Renal cortex interstitium (tissue), 15 donors: ENCODE results near the gene ABTB1. TPM values are rescaled to one million over a fixed set of nuclear protein-coding genes. Genes with fewer than 3 reads are reported as not detected.
A peak's percentile ranks its signal among the peaks of the same experiment; 100 is the strongest.

ENCODE experiments used
- DNase-seq, 11 donors: peaks; one replicate each; pipeline ENCODE4 v3.0.0-alpha.2; 2013; ENCODE audit warnings: low read depth in 9 of 11, low spot score in 4 of 11; ENCODE audit errors: extremely low read depth in 1 of 11
- long read RNA-seq, 16 experiments: transcript quantifications; one replicate each; lab custom pipeline, GENCODE V29; 2026
- polyA plus RNA-seq, 3 donors: library from polyadenylated mRNA; unstranded; fragments of 120-200 nt; gene quantifications; one replicate each; pipeline ENCODE4 v1.2.1, GENCODE V29; 2013; ENCODE audit not compliant: insufficient read length in 3 of 3

ABTB1 gene
- 10 to 100 TPM; 19.2 to 26.9 (median 24.7) TPM for polyA plus RNA-seq
- long read RNA-seq, donor 1, partial matches to known transcripts: 0 of 2 reads
- long read RNA-seq, donor 1, other reads (novel, unspliced or antisense): 0 of 2 reads
- long read RNA-seq, donor 2, transcript ABTB1-201 (12 exons, 1,965 nt): major isoform, 6 of 7 reads
- long read RNA-seq, donor 2, partial matches to known transcripts: 0 of 7 reads
- long read RNA-seq, donor 2, other reads (novel, unspliced or antisense): 0 of 7 reads
- long read RNA-seq, donor 3, partial matches to known transcripts: 0 of 3 reads
- long read RNA-seq, donor 3, other reads (novel, unspliced or antisense): 0 of 3 reads
- long read RNA-seq, donor 4, partial matches to known transcripts: 0 of 3 reads
- long read RNA-seq, donor 4, other reads (novel, unspliced or antisense): 0 of 3 reads
- long read RNA-seq, donor 5: 0 reads
- long read RNA-seq, donor 6: 0 reads
- long read RNA-seq, donor 7, partial matches to known transcripts: 0 of 3 reads
- long read RNA-seq, donor 7, other reads (novel, unspliced or antisense): 0 of 3 reads
- long read RNA-seq, donor 8, full-length matches to known transcripts: 8 of 8 reads
- long read RNA-seq, donor 8, partial matches to known transcripts: 0 of 8 reads
- long read RNA-seq, donor 8, other reads (novel, unspliced or antisense): 0 of 8 reads
- long read RNA-seq, donor 9, partial matches to known transcripts: 0 of 7 reads
- long read RNA-seq, donor 9, other reads (novel, unspliced or antisense): 0 of 7 reads
- long read RNA-seq, donor 10, partial matches to known transcripts: 0 of 3 reads
- long read RNA-seq, donor 10, other reads (novel, unspliced or antisense): 0 of 3 reads
- long read RNA-seq, donor 11, partial matches to known transcripts: 0 of 8 reads
- long read RNA-seq, donor 11, other reads (novel, unspliced or antisense): 0 of 8 reads
- long read RNA-seq, donor 12, partial matches to known transcripts: 0 of 1 reads
- long read RNA-seq, donor 12, other reads (novel, unspliced or antisense): 0 of 1 reads
- long read RNA-seq, donor 13, partial matches to known transcripts: 0 of 12 reads
- long read RNA-seq, donor 13, other reads (novel, unspliced or antisense): 0 of 12 reads
- long read RNA-seq, donor 14, partial matches to known transcripts: 0 of 4 reads
- long read RNA-seq, donor 14, other reads (novel, unspliced or antisense): 0 of 4 reads
- long read RNA-seq, donor 15, partial matches to known transcripts: 0 of 1 reads
- long read RNA-seq, donor 15, other reads (novel, unspliced or antisense): 0 of 1 reads
- long read RNA-seq, donor 16, transcript ABTB1-201 (12 exons, 1,965 nt): major isoform, 10 of 21 reads
- long read RNA-seq, donor 16, transcript ABTB1-208 (12 exons, 1,915 nt): minor isoform, 7 of 21 reads
- long read RNA-seq, donor 16, partial matches to known transcripts: 0 of 21 reads
- long read RNA-seq, donor 16, other reads (novel, unspliced or antisense): 0 of 21 reads

DNA sequence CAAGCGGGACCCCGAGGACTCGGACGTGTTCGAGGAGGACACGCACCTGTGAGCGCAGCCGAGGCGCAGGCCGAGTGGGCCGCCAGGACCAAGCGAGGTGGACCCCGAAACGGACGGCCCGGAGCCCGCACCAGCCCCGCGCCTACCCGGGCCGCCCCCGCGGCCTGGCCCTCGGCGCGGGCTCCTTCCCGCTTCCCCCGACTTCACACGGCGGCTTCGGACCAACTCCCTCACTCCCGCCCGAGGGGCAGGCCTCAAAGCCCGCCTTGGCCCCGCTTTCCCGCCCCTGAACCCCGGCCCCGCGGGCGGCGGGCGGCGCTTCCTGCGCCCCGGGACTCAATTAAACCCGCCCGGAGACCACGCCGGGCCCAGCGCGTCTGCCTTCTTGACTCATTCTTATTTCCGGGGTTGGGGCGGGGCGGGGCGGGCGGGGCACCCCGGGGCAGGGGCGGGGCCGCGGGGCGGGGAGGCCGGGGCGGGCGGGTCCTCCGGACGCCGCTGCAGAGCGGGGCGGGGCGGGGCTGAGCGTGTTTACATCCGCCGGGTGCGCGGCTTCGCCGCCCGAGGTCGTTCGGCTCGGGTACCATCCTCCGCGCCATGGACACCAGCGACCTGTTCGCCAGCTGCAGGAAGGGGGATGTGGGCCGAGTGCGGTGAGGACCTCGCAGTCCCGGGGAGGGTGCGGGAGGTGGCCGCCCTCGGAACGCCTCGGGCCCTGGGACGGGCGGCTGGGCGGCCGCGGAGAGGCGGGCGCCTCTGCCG is at the start of gene ABTB1:
Gene ABTB1 (plus strand): TSS at position 524 of the 762 bp plus-strand sequence. CDS start 74 bp downstream, at position 598.
- peak in 6 of 11 donors; percentile 40 to 70 (median 66) for DNase-seq

DNA sequence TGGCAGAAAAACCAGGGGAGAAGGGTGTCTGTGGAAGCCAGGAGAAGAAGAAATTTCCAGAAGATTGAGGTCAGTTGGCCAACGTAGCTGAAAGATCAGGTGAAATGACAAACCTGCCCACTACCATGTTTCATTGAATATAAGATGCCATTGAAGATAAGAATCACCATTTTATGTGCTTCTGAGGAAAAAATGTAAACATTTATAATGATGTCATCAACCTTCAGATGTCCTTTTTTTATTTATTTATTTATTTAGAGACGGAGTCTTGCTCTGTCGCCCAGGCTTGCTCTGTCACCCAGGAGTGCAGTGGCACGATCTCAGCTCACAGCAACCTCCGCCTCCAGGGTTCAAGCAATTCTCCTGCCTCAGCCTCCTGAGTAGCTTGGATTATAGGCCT is 48.7 kb upstream of the ABTB1 start:
- no peak for DNase-seq

DNA sequence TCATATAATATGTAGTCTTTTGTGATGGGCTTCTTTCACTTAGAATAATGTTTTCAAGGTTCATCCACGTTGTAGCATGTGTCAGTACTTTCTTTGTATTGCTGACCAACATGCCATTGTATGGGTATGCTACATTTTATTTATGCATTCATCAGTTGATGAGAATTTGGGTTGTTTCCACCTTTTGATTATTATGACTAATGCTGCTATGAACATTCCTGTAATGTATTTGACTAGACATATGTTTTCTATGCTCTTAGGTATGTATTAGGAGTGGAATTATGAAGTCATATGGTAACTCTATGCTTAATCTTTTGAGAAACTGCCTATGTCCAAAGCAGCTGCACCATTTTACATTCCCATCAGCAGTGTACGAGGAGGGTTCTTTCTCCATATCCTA is 46.9 kb upstream of the ABTB1 start:
- no peak for DNase-seq

DNA sequence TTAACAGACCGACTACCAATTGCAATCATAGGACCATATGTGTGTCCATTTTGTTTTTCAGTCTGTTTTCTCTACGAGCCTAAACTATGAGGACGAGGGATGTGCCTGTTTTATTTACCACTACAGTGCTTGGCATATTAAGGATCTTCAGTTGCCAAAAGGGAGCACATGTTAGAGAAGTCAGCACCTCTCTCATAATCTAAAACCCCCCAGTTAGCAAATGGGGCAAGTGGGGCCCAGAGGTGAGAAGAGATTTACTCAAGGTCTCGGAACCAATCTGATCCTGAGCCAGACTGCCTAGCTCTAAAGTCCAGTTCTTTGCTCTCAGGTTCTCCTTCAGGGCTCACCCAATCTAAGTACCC is 44.3 kb upstream of the ABTB1 start:
- no peak for DNase-seq

DNA sequence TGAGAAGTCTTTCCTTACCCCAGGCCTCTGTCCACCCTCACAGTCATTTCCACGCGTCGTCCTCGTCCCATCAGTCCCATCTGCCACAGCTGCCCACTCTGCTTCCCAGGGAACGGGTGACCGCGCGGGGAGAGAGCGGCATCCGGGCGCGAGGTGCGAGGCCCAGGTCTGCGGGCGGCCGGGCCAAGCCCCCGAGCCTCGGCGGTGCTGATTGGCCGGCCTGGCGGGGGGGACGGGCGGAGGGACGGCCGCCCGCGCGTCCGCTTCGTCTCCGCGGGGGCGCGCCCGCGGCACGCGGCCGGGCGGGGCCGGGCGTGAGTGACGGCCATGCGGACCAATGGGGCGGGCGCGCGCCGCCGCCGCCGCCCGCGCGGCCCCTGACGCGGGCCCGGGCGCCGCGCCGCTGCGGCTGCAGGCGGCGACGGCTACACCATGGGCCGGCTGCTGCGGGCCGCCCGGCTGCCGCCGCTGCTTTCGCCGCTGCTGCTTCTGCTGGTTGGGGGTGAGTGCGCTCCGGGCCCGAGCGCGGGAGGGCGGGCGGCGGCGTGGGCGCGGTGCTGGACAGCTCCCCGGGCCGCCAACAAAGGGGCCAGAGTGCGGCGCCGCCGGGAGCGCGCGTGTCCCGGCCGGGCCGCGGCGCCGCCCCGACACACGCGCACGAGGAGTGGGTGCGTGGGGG is 43.8 kb upstream of the ABTB1 start, which contains the start of gene PODXL2:
Gene PODXL2 (plus strand): TSS at position 398 of the 679 bp plus-strand sequence. CDS start 35 bp downstream, at position 433.
- peak in 6 of 11 donors; percentile 38 to 60 (median 56) for DNase-seq

DNA sequence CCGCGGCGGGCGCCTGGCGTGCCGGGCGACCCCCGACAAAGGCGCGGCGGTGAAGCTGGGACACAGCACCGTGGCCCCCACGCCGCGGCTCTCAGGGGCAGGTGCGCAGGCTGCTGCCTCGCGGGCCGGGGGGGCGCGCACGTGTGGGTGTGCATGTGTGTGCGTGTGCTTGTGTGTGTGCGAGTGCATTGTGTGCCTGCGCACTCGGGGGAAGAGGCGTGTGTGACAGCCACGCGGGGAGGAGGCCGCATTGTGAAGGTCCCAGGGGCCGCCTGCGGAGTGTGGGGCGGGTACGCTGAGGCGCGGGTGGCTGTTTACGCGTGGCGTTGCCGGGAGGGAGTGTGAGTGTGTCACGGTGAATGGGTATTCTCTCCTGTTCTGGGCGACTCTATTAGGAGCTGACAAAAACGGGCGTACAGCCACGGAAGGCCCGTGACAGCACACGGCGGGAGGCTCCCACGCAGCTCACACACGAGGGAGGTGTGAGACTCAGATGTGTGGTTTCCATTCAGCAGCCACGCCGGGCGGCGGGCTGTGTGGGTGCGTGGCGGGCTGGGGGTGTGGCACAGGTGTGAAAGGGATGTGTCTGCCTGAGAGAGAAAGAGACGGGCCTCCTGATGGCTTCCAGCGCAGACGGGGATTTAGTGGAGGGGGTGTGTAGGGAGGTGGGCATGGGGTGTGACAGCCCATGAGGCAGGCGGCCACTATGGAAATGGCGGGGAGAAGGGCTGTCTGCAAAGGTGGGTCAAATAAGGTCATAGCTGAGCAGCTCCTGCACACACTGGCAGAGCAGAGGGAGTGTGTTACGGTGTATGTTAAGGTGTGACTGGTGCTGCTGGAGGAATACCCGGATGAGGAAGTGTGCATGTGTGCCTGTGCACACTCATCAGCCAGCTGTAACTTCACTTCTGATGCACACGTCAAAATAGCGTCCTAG is 43.0 kb upstream of the ABTB1 start:
- DNase-seq: no peak

DNA sequence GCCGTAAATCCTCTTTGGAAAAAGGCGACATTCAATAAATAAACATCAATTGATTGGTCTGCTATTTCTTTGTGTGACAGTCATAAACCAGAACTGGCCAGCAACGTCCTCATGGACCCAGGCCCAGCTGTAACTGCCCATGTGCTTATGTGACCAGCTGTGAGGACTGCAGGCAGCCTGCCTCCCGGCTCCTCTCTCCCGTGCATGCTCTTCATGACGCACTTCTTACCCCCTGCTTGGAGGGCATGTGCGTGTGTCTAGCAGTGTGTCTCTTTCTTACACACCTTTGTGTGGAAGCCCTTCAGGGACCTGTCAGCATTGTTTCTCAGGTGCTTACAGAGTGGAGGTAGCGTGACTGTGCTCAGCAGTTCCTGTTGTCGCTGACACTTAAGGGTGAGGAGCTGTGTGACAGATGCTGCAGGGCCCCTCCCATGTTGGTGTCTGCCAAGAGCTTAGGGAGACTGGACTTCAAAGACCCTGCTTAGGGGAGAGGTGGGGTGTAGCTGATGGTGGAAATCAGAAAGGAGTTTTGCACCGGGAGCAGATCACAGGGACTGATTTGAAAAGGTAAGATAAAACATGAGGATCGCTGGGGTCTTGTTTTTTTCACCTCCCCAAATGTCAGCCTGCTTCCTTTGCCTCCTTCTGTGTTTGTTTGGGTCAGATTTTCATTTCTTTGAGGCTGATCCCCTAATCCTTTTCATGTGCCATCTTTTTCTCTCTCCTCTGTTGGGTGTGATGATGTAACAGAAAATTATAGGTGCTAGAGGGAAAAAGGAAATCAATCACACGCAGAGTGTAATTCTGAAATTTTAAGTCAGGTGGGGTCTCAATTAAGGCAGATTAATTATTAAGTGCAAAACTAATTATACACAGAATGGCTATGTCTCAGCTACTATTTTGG is 41.7 kb upstream of the ABTB1 start:
- DNase-seq: no peak

DNA sequence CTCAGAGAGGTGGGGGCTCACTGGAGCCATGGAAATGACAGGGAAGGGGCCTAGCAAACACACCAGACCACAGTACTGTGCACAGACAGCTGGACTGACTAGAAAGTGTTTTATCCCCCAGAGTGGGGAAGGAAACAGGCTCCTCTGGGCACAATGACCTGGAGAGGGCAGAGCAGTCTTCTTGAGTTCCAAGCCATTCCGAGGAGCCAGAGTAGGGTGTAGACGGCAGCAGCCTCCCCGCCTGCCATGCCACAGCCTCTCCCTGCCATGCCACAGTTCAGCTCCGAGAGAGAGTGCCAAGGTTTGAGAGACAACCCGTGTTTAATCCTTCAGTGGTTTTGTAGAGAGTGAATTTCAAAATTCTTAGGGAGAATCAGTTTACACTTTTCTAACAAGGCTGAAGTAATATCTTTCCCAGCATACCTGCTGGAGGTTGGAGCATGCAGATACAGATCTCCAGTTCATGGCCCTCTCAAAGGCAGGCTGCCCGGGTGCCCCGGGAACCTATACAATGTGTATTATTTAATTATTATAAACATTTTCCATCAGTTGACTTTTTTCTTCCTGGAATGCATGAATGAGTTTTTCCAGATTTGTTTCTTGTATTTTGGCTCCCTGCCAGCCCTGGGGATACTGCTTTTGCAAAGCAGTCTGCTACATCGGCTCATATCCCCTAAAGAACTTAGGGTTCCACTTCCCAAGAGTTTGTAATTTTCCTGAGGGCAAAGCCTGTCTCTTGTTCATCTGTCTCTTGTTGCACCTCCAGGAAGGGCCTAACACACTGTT is 40.5 kb upstream of the ABTB1 start:
- no peak for DNase-seq

DNA sequence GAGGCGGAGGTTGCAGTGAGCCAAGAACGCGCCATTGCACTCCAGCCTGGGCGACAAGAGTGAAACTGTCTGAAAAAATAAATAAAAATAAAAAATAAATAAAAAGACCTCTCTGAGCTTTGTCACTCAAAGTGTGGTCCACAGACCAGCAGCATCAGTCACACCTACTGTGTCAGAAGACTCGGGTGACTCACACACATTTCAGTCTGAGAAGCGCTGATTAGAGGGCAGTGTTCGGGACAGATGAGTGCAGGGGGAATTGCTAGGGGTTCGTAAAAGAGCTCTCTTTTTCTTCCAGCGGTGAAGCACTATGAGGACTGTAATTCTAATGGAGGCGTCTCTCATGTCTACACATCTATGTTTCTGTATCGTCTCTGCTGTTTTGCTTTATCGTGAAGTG is 38.1 kb upstream of the ABTB1 start:
- no peak for DNase-seq

DNA sequence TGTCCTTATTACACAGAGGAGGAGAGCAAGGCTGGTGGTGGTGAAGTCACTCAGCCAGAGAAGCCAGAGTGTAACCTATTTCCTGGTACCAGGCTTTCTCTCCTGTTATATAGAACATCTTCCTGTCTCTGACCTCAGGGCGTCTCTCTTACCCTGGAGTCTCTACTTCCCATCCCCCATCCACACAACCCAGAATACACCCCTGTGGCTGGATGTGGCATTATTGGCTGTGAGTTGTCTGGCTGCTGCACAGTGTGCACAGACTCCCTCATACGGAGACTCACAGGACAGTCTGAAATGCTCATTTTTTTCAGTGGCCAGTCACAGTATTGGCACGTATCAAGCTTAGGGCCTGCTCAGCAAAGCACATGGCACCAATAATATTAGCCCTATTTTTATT is 35.2 kb upstream of the ABTB1 start:
- no peak for DNase-seq

DNA sequence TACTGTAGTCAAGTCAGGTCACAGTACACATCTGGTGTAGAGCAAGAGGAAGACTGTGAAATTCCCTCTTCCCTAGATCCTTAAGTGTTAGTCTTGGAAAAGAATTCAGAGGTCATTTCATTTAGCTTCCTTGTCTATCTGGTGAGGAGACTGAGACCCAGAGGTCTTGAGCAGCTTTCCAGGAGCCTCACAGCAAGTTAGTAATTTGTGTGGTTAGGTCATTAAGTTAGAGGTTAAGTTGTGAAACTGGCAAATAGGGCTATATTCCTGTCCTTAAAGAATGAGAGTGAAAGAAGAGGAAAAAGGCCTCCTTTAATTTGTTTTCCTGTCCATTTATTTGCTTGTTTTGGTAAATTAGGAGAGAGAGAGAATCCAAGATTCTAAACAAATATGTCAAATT is 34.8 kb upstream of the ABTB1 start:
- DNase-seq: no peak

DNA sequence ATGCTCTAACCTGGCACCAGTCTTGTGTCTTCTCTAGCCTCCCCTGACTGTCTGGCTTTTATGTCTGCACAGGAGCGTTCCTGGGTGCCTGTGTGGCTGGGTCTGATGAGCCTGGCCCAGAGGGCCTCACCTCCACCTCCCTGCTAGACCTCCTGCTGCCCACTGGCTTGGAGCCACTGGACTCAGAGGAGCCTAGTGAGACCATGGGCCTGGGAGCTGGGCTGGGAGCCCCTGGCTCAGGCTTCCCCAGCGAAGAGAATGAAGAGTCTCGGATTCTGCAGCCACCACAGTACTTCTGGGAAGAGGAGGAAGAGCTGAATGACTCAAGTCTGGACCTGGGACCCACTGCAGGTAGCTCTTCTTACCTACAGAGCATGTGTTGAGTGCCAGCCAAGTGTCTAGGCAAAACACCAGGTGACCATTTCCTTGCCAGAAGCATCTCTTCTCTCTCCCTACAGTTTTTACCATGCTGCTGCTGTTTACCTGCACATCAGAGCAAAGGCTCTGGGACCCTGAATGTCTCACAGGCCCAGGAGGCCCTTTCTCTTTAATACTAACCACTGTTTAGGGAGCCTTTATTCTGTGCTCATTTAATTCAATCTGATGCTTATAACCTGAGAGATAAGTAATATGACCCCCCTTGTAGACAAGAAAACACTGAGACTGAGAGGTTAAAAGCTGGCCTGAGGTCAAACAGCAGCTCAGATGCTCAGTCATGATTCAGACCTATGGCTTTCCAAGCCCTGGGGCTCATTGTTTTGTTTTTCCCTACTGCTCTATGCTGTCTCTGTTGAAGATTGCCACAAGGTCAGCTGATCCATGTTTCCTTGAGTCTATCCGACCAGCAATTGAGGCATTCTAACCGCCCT is 33.3 kb upstream of the ABTB1 start:
- DNase-seq: no peak

DNA sequence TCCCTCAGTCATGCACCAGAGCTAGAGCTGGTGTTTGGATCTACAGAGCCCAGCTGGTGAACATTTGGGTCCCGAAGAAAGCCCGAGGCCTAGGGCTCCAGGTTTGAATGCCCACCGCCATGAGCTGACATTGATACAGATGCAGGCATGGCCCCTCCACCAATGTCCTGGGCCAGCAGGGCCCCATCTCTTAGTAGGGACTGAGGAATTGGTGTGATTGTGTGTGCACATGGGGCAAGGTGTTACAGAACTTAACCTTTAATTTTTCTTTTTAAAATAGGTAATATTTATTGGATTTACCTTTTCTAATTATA is 32.8 kb upstream of the ABTB1 start:
- DNase-seq: no peak
